K562 (cell line): ENCODE measurements around the gene AMZ2.
"Not testable (repeated sequence)": the region's sequence is repeated elsewhere in the genome, so short reads cannot be mapped to it uniquely, and the experiment has no call there.

Source experiments
- ARID2 ChIP-seq: fragments of 450-650 bp; IDR thresholded peaks from 2 replicates; pipeline ENCODE4 v1.6.1; 2017; ENCODE audit warnings: antibody characterized with exemption, mild to moderate bottlenecking
- TF ChIP-seq, protein P1 (sequence below), 2 experiments: IDR thresholded peaks; 2 replicates each; pipeline ENCODE4 v1.6.1; 2012; ENCODE audit warnings: improper control_type of control experiment in 2 of 2, low read depth in 2 of 2, low read length in 2 of 2, borderline replicate concordance in 1 of 2
- TF ChIP-seq, protein P2 (sequence below): fragments of 450-650 bp; IDR thresholded peaks from 2 replicates; pipeline ENCODE4 v1.6.1; 2016; ENCODE audit warnings: antibody characterized with exemption

DNA sequence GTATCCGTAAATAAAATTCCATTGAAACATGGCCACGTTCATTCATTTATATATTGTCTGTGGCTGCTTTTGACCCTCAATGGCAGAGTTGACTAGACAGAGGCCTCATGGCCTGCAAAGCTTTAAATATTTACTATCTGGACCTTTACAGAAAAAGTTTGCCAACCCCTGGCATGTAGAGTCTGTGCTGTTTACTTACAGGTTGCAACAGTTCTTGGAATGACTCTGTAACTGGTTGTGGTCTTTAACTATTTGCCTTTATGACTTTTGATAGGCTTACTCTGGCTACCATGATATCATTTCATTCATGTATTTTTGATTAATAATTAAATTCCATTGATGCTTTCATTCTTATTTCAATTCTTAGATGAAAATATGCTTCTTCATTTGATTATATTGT, 18.0 kb downstream of the AMZ2 start:
- TF ChIP-seq, protein P1, sequence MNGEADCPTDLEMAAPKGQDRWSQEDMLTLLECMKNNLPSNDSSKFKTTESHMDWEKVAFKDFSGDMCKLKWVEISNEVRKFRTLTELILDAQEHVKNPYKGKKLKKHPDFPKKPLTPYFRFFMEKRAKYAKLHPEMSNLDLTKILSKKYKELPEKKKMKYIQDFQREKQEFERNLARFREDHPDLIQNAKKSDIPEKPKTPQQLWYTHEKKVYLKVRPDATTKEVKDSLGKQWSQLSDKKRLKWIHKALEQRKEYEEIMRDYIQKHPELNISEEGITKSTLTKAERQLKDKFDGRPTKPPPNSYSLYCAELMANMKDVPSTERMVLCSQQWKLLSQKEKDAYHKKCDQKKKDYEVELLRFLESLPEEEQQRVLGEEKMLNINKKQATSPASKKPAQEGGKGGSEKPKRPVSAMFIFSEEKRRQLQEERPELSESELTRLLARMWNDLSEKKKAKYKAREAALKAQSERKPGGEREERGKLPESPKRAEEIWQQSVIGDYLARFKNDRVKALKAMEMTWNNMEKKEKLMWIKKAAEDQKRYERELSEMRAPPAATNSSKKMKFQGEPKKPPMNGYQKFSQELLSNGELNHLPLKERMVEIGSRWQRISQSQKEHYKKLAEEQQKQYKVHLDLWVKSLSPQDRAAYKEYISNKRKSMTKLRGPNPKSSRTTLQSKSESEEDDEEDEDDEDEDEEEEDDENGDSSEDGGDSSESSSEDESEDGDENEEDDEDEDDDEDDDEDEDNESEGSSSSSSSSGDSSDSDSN (IDR thresholded peaks at IDR 0.05; ENCODE audit: borderline replicate concordance in 1 of 2, low read depth in 2 of 2, low read length in 2 of 2): not testable (repeated sequence)
- not testable (repeated sequence) for TF ChIP-seq ARID2
- TF ChIP-seq, protein P2, sequence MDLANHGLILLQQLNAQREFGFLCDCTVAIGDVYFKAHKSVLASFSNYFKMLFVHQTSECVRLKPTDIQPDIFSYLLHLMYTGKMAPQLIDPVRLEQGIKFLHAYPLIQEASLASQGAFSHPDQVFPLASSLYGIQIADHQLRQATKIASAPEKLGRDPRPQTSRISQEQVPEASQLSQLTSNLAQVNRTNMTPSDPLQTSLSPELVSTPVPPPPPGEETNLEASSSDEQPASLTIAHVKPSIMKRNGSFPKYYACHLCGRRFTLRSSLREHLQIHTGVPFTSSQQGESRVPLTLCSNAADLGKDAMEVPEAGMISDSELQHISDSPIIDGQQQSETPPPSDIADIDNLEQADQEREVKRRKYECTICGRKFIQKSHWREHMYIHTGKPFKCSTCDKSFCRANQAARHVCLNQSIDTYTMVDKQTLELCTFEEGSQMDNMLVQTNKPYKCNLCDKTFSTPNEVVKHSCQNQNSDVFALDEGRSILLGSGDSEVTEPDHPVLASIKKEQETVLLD: not testable (repeated sequence)
